Measurements from ENCODE around the gene ADCY1.

ADCY1 gene

DNA sequence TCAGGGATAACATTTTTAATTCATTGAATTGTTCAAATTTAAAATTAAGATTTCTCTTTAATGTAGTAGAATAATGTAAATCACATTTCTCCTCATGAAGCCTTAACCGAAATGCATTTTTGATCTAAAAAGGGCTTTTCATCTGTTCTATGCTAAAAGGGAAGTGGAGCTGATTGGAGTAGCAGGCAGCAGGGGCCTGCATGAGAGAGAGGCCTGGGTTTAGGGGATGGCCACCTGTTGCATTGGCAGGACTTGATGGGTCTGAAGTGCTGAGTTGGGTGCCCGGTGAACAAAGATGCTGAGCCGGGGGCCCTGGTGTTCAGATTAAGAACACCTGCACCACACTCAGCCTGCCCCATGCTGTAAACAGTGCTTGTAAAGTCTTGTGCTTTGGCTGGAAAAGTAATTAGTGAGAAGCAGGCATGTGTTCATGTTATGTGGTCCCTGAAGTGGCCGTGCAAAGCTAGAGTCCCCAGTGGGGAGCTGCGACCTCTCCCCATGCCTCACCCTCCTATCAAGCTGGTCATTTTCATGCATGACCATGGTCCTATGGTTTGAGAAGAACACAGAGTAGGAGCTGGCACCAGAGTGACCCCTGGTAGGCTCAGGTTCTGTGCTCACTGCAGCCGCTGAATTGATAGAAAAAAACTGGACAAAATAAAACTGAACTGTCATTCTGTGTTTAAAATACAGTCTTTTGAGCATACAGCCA, 124.3 kb downstream of the ADCY1 start:
- DNase-seq = no peak

DNA sequence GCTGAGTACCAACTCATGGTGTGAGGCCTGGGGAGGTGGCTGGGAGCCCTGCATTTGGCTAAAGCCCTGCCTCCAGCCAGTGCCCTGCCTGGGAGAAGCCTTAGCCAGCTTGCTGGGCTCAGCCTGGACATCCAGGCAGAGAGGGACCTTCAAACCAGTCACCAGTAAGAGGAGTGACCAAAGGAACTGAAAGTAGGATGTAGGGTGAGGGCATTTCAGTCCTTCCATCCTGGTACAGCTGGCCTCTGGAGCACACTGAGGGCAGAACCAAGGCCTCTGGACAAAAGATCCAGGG, 124.8 kb downstream of the ADCY1 start:
- no peak for DNase-seq

DNA sequence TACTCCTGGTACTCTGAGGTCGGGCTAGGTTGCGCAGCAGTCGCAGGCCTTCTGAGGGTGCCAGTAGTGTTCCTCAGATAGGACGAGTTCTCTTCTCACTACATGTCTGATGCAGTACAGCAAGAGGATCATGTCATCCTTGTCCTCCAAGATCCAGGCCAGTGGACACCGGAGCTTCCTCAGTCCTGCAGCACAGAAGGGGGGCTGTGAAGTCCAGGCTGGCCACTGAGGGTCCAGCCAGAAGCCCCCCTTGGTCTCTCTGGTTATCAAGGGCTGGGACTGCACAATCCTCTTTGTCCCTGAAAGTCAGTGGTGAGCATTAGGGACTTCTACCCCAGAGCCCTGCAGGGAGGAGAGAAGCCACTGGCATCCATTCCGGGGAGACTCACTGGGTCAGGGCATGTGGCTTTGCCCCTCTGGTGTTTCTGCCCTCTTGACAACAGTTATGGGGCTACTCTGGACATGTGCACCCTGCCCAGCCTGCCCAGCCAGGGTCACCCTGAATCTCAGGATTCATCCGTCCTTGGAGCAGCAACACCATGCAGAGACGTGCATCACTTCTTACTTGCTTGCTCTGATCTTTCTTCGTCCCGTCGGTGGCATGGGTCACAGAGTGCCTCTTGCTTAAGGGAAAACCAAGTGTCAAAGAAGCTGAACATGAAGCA, 125.7 kb downstream of the ADCY1 start:
- no peak for DNase-seq

DNA sequence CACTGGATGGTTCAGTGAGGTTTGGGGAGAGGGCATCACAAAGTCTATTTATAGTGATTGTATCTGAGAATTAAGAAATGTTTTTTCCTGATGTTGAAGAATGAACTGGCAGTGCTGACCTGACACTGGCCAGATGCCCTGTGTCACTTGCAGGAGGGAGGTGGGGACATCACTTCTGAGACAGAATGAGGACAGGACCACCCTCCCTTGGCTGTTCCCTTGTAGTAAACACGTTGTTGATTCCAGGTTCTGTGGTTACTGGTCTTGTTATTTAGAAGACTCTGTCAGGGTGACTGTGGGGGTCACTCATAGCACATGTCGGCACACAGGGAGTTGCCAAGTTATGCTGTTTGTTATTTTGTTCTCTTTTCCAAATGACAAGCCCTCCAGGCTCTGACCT, 126.4 kb downstream of the ADCY1 start:
- DNase-seq = no peak

DNA sequence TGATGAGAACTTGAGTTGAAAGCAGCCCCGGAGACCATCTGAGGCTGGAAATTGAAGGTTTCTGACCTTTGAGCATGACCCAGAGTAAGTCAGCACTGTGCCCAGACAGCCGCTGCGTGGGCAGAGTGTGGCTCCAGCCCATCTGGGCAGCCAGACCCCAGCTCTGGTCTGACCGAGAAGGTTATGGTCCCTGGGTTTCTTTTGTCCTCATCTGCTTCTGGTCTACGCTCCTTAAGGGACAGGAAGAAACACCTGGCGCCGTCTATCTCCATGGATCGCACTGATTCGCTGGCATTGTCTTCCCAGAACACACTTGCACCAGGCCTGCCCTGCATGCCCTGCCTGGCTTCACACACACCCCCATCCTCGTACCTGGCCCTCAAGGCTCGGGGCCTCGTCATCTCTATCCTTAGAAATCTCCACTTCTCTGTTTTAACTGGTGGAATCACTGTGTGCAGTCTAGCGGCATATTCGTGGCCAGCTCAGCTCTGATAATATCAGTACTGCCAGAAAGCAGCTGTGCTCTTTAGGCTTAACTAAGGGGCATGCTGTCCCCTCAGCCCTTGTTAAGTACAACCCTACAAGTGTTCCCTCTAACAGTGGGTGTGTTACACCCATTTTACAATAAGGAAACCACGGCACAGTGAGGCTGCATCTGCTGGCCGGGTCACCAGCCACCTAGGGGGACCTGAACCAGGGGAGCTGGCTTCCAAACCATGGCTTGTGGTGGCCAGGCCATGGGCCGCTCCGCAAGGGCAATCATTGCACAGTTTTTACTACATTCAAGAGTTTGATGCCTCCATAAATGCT, 127.7 kb downstream of the ADCY1 start:
- DNase-seq = no peak

DNA sequence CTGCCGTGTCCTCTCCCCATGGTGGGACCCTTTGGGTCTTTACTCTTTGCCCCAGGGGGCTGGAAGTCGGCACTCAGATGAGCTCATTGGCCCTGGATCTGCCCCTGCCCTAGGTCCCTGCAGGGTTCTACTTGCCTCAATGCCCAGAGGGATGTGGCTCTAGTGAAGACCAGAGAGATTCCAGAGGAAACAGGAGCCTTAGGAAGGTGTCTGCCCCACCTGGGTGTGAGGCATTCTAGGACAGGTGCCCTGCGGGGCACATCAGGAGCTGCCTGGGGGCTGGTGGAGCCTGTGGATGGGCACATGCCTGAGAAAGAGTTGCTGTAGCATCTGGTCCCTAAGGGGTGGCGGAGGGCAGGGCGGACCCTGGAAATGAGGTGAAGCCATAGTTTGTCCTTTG, 128.6 kb downstream of the ADCY1 start:
- no peak for DNase-seq

DNA sequence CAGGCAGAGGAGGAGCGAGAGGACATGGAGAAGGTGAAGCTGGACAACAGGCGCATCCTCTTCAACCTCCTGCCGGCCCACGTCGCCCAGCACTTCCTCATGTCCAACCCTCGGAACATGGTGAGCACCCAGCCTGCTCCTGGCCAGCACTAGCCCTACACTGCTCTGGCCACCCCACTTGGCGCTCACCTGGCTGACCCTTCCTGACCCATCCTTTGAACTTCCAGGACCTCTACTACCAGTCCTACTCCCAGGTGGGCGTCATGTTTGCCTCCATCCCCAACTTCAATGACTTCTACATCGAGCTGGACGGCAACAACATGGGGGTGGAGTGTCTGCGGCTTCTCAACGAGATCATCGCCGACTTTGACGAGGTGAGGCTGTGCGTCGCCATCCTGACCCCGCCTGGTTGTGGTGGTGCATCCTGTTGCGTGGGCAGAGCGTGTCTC, 129.2 kb downstream of the ADCY1 start:
- no peak for DNase-seq

DNA sequence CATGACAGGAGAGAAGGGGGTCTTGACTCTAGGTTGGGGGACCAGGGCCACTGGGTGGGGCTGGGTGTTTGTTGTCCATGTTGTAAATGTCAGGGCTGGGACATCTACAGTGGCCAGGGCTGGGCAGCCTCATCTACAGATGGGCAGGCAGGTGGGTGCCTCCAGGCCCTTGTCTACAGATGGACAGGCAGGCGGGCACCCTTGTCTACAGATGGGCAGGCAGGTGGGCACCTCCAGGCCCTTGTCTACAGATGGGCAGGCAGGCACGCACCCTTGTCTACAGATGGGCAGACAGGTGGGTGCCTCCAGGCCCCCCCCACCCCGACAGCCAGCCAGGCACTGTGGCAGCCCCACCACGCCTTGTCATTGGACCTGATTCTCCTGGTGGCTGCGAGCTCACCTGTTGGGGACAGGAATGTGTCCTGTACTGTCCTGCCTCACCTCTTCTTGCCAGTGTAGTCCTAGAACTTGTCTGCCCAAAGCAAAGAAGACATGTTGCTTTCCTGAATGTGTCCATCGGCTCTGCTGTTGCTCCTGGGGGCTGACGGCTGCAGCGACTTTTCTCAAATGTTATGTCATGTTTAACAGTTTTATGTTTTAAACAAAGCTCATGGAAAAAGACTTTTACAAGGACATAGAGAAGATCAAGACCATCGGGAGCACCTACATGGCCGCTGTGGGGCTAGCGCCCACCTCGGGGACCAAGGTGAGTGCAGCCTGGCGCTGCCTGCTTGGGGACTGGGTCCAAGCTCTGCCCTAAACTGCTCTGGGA, 129.9 kb downstream of the ADCY1 start:
- no peak for DNase-seq

DNA sequence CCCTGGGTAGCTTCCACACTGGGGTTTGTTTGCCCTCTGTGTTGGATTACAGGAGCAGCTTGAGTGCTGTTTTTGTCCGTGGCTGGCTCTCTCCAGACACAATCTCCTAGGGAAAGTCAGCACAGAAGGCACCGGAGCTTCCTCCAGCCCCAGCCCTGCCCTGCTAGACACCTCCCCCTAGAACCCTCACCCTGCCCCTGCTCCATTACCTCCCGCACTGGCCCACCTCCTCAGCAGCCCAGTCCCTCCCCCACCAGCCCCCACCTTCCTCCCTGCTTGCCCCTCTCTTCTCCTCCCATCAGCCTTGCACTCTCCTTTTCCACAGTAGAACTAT, 130.5 kb downstream of the ADCY1 start:
- no peak for DNase-seq

DNA sequence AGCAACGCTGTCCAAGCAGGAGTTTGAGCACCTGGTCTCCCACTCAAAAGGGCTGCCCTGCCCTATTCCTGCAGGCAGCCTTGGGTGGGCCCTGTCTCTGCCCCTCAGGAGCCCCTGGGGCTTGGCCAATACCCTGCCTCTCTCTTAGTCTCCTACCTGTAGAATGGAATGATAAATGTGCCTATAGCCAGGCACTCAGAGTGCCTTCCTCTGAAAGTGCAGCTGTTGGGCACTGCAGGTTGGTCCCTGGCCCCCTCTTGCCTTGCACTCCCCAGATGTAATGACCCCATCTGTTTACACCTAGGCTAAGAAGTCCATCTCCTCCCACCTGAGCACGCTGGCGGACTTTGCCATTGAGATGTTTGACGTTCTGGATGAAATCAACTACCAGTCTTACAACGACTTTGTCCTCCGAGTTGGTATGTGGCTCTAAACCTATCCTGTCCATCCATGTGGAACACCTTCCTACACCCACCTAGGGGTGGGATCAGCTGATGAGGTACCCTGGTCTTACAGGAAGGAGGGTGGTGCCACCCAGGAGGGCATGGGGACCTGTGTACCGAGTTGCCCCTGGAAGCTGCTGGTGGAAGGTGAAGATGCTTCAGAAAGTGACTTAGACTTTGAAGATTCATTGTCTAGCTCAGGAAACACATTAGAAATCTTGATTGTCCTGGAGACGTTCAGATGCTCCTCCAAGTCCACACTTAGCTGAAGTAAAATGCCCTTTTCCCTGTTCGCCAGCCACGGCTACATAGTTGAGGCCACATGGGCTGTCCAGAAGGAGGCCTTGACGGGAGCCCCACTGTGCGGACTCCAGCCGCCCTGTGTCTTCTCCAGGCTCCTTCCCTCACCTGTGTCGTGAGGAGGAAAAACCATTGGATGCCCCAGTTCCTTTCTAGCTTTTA, 134.1 kb downstream of the ADCY1 start:
- DNase-seq = no peak

DNA sequence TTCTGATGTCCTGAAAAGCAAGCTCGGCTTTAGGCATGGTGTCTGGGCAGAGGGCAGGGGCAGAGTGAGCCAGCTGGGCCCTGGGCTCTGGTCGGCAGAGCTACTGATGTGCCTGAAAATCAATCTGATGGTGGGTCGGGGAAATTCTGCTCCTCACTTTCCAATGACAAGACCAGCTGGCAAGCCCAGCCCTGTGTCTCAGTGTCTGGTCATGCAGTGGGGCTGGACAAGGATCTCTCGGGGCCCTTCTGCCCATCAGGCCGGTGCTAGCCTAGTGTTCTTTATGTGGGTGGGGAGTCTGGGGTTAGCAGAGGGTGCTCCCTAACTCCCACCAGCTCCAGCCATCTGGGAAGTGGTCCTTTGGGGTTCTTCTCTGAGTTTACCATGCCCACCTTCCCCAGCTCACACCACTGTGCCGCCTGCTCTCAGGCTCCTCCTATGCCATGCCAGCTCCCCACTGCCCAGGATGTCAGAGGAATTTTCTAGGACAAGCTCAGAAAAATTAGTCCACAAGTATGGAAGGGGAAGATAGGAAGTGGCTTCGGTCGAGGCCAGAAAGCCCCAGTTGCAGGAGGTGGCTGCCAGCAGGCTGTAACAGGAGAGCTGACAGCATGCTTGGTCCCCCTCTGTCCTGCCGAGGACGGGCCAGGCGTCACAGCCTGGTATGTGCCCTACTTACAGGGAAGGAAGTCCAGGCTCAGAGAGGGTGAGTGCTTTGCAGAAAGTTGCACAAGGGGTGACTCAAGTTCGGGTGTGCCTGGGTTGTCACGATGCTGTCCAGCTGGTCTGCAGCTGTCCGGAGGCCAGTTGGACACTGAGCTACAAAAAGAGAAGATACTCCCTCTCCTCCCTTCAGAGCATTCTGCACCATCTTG, 135.2 kb downstream of the ADCY1 start:
- DNase-seq = no peak

DNA sequence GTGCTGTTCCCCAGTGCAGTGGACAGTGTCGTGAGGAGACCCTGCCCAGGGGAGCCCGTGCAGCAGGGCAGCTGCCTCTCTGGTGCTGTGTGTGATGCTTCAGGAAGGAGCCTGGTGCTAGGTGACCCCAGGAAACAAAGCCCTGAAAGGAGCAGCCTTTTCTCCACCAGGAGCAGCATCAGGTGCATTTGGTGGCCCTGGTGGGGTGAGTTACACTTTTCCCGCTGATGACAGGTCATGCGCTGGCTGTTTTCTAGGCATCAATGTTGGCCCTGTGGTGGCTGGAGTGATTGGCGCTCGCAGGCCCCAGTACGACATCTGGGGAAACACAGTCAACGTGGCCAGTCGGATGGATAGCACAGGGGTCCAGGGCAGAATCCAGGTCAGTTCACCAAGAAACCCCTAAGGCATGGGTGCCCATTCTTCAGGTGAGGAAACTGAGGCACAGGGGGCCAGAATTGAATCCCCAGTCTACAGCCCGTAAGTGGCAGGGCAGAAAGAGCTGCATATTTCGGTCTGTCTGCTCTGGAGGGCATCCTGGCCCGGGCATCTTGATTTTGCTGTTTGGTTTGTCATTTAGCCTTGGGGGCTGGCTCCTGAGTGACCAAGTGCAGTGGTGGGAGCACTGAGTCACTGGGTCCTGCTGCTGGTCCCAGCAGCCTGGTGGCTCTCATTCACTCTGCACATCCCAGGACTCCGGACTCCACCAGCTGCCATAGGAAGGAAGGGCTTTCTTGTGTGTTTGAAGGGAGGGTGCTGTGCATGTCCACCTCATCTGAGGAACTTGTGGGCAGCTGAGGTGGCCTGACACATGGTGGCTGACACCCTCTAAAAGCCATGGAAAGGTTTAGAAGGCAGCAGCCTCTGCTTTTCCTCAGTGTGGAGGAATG, 136.3 kb downstream of the ADCY1 start:
- DNase-seq = no peak

DNA sequence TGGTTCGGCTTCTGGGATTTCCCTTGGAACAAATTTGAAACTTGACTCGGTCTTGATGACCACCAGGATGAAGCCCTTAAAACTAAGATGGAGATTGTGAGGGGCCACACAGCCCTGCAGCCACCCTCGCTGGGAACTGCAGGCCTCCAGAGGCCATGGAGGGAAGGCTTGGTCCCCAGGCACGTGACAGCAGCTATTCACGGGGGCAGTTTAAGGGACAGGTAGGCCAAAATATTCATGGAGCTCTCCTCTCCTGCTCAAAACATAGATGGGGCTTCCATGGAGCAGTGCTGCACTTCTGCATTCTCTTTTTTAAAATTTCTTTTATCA, 137.0 kb downstream of the ADCY1 start:
- no peak for DNase-seq

DNA sequence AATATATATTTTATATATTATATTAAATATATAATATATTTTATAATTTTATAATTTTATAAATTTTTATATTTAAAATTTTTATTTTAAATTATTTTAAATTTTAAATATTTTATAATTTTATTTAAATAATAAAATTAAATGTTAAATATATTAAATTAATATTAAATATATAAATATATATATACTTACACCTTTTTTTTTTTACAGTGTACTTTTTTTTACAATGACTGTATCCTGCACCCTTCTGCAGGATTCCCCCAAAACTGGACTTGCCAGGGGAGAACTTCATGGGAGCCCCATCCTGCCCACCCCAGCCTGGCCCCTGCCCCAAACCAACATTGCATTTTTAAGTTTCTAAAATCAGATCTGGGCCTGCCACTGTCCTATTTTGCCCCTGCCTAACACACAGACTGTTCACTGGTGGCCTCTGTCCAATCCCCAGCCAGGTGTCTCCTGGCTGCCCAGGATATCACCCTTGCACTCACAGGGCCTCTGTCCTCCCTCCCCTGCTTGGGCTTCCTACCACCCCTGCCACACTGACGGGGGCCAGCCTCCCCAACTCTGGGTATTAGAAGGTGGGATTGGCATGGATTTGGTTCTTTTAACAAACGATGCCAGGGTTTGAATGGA, 138.0 kb downstream of the ADCY1 start:
- no peak for DNase-seq

DNA sequence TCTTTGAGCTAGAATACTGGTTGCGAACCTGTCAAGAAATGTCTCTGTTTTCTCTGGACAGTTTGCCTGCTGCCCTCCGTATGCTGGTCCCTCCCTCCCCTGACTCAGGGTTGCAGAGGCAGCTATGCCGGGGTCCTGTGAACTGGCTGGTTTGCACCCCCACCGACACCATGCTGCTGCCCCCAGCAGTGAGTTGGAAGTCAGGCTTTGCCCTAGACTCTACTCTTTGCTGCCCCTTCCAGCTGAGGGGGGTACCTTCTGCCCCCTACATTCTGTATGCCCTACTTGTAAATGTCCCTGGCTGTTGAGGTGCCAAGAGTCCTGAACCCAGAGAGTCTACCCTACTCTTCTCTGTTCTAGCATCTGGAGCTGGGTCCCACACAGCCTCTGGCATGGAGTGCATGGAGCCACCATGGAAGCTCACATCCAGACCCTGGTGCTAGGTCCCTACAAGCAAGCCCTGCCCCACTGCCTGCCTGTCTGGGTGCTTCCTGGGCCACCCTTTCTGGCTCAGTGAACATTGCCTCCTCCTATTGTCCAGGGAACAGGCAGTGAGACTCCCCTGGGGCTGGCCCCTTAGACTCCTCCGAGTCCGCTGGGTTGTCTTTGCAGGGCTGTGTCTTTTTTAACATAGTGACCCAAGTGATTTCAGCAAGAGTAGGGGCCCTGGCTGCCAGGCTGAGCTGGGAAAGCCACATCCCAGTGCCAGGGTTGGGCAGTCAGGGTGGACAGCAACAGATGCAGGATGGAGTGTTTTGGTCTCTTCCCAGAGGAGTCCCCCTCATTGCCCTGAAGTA, 138.9 kb downstream of the ADCY1 start:
- DNase-seq = no peak

DNA sequence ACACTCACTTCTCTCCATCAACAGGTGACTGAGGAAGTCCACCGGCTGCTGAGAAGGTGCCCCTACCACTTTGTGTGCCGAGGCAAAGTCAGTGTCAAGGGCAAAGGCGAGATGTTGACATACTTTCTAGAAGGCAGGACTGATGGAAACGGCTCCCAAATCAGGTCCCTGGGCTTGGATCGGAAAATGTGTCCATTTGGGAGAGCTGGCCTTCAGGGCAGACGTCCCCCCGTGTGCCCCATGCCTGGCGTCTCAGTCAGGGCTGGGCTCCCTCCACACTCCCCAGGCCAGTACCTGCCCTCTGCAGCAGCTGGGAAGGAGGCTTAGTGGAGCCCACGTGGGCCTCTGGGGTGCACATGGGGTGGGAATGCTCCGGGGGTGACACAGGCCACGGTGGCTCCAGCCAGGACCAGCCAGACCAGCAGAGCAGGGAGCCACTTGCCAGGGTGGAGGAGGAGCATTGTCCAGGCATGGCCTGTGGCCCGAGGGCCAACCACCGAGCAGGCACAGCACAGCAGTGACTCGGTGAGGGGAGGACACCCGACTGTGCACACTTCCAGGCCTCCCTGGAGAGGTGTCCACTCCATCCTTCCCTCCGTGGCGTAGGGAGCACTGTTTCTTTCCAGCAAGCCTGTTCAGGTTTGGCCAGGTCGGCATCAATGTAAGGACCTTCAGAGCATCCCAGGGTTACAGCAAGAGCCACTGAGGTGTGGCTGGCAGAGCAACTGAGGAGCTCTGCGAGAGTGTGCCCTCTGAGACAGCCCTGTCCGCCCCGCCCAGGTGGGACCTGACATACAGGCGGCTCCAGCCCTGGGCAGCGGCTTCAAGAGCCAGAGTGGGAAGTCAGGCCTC, 139.7 kb downstream of the ADCY1 start:
- no peak for DNase-seq

DNA sequence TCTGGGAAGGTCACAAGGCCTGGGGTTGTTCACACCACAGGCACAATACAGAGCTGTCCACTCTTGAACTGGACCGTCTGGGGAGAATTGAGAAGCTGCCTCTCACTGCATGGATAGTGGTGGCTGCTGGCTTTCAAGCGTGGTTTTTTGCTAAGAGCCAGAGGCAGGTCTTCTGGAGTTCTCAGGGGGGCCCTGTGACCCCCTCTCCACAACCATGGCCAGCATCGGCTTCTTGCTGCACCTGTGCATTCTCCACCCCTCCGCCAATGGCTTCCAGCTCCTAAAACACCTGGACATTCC, 140.3 kb downstream of the ADCY1 start:
- DNase-seq = no peak

Data from Kasumi-1 (cell line).